ELR (cell line): ENCODE measurements around the gene FAM222A.

Experiments used
- DNase-seq: peaks from one replicate; pipeline ENCODE4 v3.0.0-alpha.2; 2015; ENCODE audit warnings: low read depth

Gene FAM222A

GRCh38 chr12:109713187-109714070 is at the start of gene FAM222A:
TSS of gene FAM222A (plus strand) at chr12:109713825. CDS start at chr12:109744147, 30,322 bp downstream.
- DNase-seq: peak; percentile 94

GRCh38 chr12:109664402-109664801 is 49.2 kb upstream of the FAM222A start:
- DNase-seq: no peak

- DNase-seq: no peak
These were observed 47.6 kb upstream of the FAM222A start for GRCh38 chr12:109666068-109666467.

GRCh38 chr12:109670731-109671130 is 42.9 kb upstream of the FAM222A start:
- no peak for DNase-seq

GRCh38 chr12:109671502-109671901 is 42.1 kb upstream of the FAM222A start:
- no peak for DNase-seq

GRCh38 chr12:109673379-109673778 is 40.2 kb upstream of the FAM222A start:
- DNase-seq: no peak

- DNase-seq: no peak
These were observed 39.7 kb upstream of the FAM222A start for GRCh38 chr12:109673884-109674283.

- no peak for DNase-seq
These were observed 38.2 kb upstream of the FAM222A start for GRCh38 chr12:109675411-109675810.

- DNase-seq: no peak
These were observed 36.3 kb upstream of the FAM222A start for GRCh38 chr12:109677279-109677691.

GRCh38 chr12:109678719-109679118 is 34.9 kb upstream of the FAM222A start:
- DNase-seq: no peak

GRCh38 chr12:109679501-109680263 is 33.9 kb upstream of the FAM222A start:
- DNase-seq: no peak

GRCh38 chr12:109680264-109681005 is 33.2 kb upstream of the FAM222A start:
- no peak for DNase-seq

GRCh38 chr12:109681986-109682707 is 31.5 kb upstream of the FAM222A start:
- DNase-seq: no peak

- no peak for DNase-seq
These were observed 30.9 kb upstream of the FAM222A start for GRCh38 chr12:109682708-109683060.

GRCh38 chr12:109683316-109683715 is 30.3 kb upstream of the FAM222A start:
- no peak for DNase-seq

- DNase-seq: no peak
These were observed 27.8 kb upstream of the FAM222A start for GRCh38 chr12:109685574-109686447.

GRCh38 chr12:109686523-109686922 is 27.1 kb upstream of the FAM222A start:
- no peak for DNase-seq

- no peak for DNase-seq
These were observed 26.4 kb upstream of the FAM222A start for GRCh38 chr12:109687250-109687649.

- no peak for DNase-seq
These were observed 24.2 kb upstream of the FAM222A start for GRCh38 chr12:109689426-109689825.

GRCh38 chr12:109693160-109693559 is 20.5 kb upstream of the FAM222A start:
- DNase-seq: no peak
